Measurements from ENCODE around the gene MYL12A. TPM values are rescaled to one million over a fixed set of nuclear protein-coding genes. Genes with fewer than 3 reads are reported as not detected.
A peak's percentile ranks its signal among the peaks of the same experiment; 100 is the strongest.

The MYL12A gene
- total and polyA plus RNA-seq, 2 of the 13 experiments (the other 11 are each of a cell fraction or from before 2014, with no cell fraction given) = 261 to 277 TPM

- ChIA-PET CTCF (ENCODE audit: low intra/inter-chr PET ratio, low total read pairs) (no interaction called here), POLR2A (interaction anchor here (0.7 to 2.8 kb wide), 10 partner anchors 8 to 385 kb away, joined by 3 to 54 read pairs (median 4); partner anchors contain the start of gene MYL12A)
- H3K9me3 ChIP-seq (ENCODE audit: low read length) = no peaks in the 10 kb centered on the region
- ATAC-seq (peak; percentile 93), FAIRE-seq (peak; percentile 49), DNase-seq (ENCODE audit: low spot score) (peak; percentile 94)
- intact Hi-C loops (cut with micrococcal nuclease; ENCODE audit: unreplicated experiment) = loop anchor here (1.0 to 2.0 kb wide), 2 partner anchors 15 to 80 kb away; partner anchors contain the start of gene MYOM1
- WGBS (ENCODE audit: low lambda C conversion rate) = 2% methylated on average over 4 of the region's 4 CpGs
- H3K79me2 ChIP-seq (ENCODE audit: insufficient read depth, low read length) = no peaks in the 10 kb centered on the region
- peak overlapping the region; percentile 71 for H3K9ac ChIP-seq (ENCODE audit: insufficient read depth, low read depth, low read length)
- H3K27me3 ChIP-seq (ENCODE audit: control insufficient read depth in 1 of 2, insufficient read depth in 2 of 2, low read length in 2 of 2) = no peaks in the 10 kb centered on the region
- H3K4me3 ChIP-seq (replicated peaks in 1 of 3; ENCODE audit: insufficient read depth in 1 of 3, low read depth in 2 of 3, low read length in 3 of 3) = peak overlapping the region in 2 of 3 experiments; percentile 17 to 36; a peak in 1 of 6 replicates
- H3K36me3 ChIP-seq (replicated peaks in 1 of 2; ENCODE audit: control insufficient read depth in 1 of 2, insufficient read depth in 2 of 2, low read length in 2 of 2) = no peaks in the 10 kb centered on the region
- peak overlapping the region; percentile 66 for H3K4me2 ChIP-seq (ENCODE audit: low read depth, low read length)
- peaks cover 69% of the 10 kb centered on the region for H3K4me1 ChIP-seq (ENCODE audit: insufficient read depth, low read length)
- BruUV-seq (replicated peaks) = no TSS peak
- peak overlapping the region; percentile 95 for H3K27ac ChIP-seq (ENCODE audit: extremely low read length, insufficient read depth, low read length)
- H4K20me1 ChIP-seq (ENCODE audit: insufficient read depth, low read length) = no peaks in the 10 kb centered on the region
- in situ Hi-C loops (cut with HindIII; ENCODE audit: extremely low pct_ligation_motif_present, low pct_unique_long_range_greater_than_20kb) = no loop called here
- H2AFZ ChIP-seq (ENCODE audit: low read length) = no peak overlapping the region
- TF ChIP-seq HDAC2 (CRISPR knock-in tag; IDR thresholded peaks at IDR 0.05) = peak; percentile 94
- TF ChIP-seq NFE2L2 (IDR thresholded peaks at IDR 0.05; ENCODE audit: low read length) = no peak
- no peak for TF ChIP-seq FIP1L1 (IDR thresholded peaks at IDR 0.05; ENCODE audit: borderline replicate concordance, insufficient read depth, low read depth, low read length)
- TF ChIP-seq JDP2 (CRISPR knock-in tag; IDR thresholded peaks at IDR 0.05; ENCODE audit: borderline replicate concordance) = peak; percentile 40; the same call in 1 of the 2 replicates
- TF ChIP-seq ZMAT3 (CRISPR knock-in tag; conservative IDR thresholded peaks at IDR 0.05) = 0 out of 2 replicates have a peak, but pooled peaks have one; percentile 48
- no peak for TF ChIP-seq ZNF205 (CRISPR knock-in tag; IDR thresholded peaks at IDR 0.05)
- TF ChIP-seq MIER3 (CRISPR knock-in tag; IDR thresholded peaks at IDR 0.05; ENCODE audit: borderline replicate concordance) = peak; percentile 84; the same call in 1 of the 2 replicates
- TF ChIP-seq ZNF264 (CRISPR knock-in tag; IDR thresholded peaks at IDR 0.05) = peak; percentile 96
- no peak for TF ChIP-seq ZNF589 (CRISPR knock-in tag; conservative IDR thresholded peaks at IDR 0.05)
- peak; percentile 73; the same call in 1 of the 2 replicates for TF ChIP-seq SIX4 (CRISPR knock-in tag; IDR thresholded peaks at IDR 0.05)
- TF ChIP-seq MAZ (IDR thresholded peaks at IDR 0.05; ENCODE audit: borderline replicate concordance, low read depth, low read length) = no peak
- TF ChIP-seq MAZ (CRISPR knock-in tag; IDR thresholded peaks at IDR 0.05; ENCODE audit: low read depth) = peak; percentile 58; the same call in 1 of the 2 replicates
- TF ChIP-seq ZNF878 (CRISPR knock-in tag; IDR thresholded peaks at IDR 0.05) = peak; percentile 67; the same call in 1 of the 2 replicates
- TF ChIP-seq ZFY (CRISPR knock-in tag; IDR thresholded peaks at IDR 0.05) = peak; percentile 25; the same call in 1 of the 2 replicates
- TF ChIP-seq TBX2 (CRISPR knock-in tag; IDR thresholded peaks at IDR 0.05; ENCODE audit: borderline replicate concordance) = peak; percentile 99
- peak; percentile 85; the same call in 1 of the 2 replicates for TF ChIP-seq ARNTL (CRISPR knock-in tag; IDR thresholded peaks at IDR 0.05)
- peak; percentile 84; the same call in 1 of the 2 replicates for TF ChIP-seq ETV5 (CRISPR knock-in tag; IDR thresholded peaks at IDR 0.05; ENCODE audit: borderline replicate concordance)
- TF ChIP-seq, protein P1, sequence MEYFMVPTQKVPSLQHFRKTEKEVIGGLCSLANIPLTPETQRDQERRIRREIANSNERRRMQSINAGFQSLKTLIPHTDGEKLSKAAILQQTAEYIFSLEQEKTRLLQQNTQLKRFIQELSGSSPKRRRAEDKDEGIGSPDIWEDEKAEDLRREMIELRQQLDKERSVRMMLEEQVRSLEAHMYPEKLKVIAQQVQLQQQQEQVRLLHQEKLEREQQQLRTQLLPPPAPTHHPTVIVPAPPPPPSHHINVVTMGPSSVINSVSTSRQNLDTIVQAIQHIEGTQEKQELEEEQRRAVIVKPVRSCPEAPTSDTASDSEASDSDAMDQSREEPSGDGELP (IDR thresholded peaks at IDR 0.05; ENCODE audit: borderline replicate concordance, low read depth) = peak; percentile 60; the same call in 1 of the 2 replicates
- peak; percentile 94 for TF ChIP-seq FOXO1 (CRISPR knock-in tag; IDR thresholded peaks at IDR 0.05)
- TF ChIP-seq, protein P2, sequence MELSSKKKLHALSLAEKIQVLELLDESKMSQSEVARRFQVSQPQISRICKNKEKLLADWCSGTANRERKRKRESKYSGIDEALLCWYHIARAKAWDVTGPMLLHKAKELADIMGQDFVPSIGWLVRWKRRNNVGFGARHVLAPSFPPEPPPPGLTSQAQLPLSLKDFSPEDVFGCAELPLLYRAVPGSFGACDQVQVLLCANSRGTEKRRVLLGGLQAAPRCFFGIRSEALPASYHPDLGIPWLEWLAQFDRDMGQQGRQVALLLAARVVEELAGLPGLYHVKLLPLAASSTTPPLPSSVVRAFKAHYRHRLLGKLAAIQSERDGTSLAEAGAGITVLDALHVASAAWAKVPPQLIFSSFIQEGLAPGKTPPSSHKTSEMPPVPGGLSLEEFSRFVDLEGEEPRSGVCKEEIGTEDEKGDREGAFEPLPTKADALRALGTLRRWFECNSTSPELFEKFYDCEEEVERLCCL (CRISPR knock-in tag; IDR thresholded peaks at IDR 0.05; ENCODE audit: borderline replicate concordance) = no peak
Observed at GRCh38 chr18:3233433-3234168, 14.0 kb upstream of the MYL12A start.
